ENCODE data around the gene MCF2L. TPM values are rescaled to one million over a fixed set of nuclear protein-coding genes. Genes with fewer than 3 reads are reported as not detected.

MCF2L gene
- total RNA-seq, 1 donor from 2014 or later, result 69.7 TPM

DNA sequence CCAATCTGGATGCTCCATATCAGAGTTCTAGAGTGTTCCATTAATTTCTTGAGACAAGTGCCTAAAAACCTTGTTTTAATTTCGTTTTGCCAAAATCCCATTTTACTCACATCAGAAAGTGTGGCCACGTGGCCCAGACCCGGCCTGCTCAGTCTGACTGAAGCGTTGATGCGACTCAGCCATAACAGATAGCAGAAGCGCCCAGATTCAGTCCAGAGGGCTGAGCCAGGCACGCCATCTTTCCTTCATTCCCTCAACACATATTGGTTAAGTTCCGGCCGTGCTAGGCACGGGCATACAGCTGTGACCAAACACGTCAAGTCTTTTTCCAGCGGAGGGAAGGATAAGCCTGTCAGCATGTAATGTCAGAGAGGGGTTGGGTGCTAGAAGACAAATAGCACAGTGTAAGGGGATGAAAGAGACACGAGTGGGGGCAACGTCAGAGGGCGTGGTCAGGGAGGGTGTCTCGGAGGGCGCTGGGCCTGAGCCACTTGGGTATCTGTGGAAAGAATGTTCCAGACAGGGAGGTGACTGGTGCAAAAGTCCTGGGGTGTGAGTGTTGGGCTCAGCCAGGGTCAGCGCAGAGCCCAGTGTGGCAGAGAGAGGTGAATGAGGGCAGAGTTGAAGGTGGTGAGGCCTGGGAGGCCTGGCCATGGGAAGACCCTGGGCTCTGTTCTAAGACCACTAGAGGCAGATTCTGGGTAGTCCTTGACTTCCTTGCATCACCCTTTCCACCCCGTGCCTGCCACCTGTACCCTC lies 156.7 kb downstream of the MCF2L start:
- H3K4me1 ChIP-seq, result no peaks in the 10 kb centered on the region
- no peak overlapping the region for H3K4me3 ChIP-seq
- TF ChIP-seq, protein P1, sequence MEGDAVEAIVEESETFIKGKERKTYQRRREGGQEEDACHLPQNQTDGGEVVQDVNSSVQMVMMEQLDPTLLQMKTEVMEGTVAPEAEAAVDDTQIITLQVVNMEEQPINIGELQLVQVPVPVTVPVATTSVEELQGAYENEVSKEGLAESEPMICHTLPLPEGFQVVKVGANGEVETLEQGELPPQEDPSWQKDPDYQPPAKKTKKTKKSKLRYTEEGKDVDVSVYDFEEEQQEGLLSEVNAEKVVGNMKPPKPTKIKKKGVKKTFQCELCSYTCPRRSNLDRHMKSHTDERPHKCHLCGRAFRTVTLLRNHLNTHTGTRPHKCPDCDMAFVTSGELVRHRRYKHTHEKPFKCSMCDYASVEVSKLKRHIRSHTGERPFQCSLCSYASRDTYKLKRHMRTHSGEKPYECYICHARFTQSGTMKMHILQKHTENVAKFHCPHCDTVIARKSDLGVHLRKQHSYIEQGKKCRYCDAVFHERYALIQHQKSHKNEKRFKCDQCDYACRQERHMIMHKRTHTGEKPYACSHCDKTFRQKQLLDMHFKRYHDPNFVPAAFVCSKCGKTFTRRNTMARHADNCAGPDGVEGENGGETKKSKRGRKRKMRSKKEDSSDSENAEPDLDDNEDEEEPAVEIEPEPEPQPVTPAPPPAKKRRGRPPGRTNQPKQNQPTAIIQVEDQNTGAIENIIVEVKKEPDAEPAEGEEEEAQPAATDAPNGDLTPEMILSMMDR (IDR thresholded peaks at IDR 0.05), result no peak
- H3K27me3 ChIP-seq, result peaks cover 12% of the 10 kb centered on the region
- H3K36me3 ChIP-seq, result no peaks in the 10 kb centered on the region
- H3K27ac ChIP-seq, result no peak overlapping the region
- intact Hi-C loops (cut with DNase I), result no loop called here
- H3K9me3 ChIP-seq, result no peaks in the 10 kb centered on the region
- ATAC-seq (no peak), DNase-seq (peak; percentile 33)

GRCh38 chr13:113126265-113127150 lies 157.5 kb downstream of the MCF2L start:
- ATAC-seq (no peak), DNase-seq (peak; percentile 51)
- intact Hi-C loops (cut with DNase I), result no loop called here

DNA sequence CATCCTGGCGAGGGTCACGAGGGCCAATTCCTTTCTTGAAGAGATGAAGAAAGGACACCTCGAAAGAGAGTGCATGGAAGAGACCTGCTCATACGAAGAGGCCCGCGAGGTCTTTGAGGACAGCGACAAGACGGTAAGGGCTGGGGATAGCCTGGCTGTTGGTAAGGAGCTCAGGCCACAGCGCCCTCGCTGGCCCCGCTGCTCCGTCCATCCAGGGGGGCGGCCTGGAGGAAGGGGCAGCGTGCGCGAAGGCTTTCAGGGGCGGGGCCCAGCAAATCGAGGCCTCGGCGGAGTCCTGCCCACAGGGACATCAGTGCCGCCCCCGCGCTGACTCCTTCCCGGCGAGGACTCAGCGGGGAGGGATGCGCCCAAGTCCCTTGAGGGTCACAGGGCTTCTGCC lies 160.5 kb downstream of the MCF2L start:
- intact Hi-C loops (cut with DNase I), result no loop called here
- DNase-seq (no peak), ATAC-seq (no peak)
- Histone ChIP-seq H3K4me3 (no peak overlapping the region), H3K27me3 (peaks cover 12% of the 10 kb centered on the region), H3K36me3 (no peaks in the 10 kb centered on the region), H3K27ac (no peak overlapping the region), H3K9me3 (no peaks in the 10 kb centered on the region), H3K4me1 (no peaks in the 10 kb centered on the region)
- TF ChIP-seq, protein P1 (IDR thresholded peaks at IDR 0.05), result no peak

More at GRCh38 chr13:113126265-113127150, 157.5 kb downstream of the MCF2L start:
- peaks cover 12% of the 10 kb centered on the region for H3K27me3 ChIP-seq
- H3K4me1 ChIP-seq, result no peaks in the 10 kb centered on the region
- no peak overlapping the region for H3K27ac ChIP-seq
- no peaks in the 10 kb centered on the region for H3K36me3 ChIP-seq
- no peaks in the 10 kb centered on the region for H3K9me3 ChIP-seq
- no peak overlapping the region for H3K4me3 ChIP-seq
- TF ChIP-seq, protein P1 (IDR thresholded peaks at IDR 0.05), result no peak

DNA sequence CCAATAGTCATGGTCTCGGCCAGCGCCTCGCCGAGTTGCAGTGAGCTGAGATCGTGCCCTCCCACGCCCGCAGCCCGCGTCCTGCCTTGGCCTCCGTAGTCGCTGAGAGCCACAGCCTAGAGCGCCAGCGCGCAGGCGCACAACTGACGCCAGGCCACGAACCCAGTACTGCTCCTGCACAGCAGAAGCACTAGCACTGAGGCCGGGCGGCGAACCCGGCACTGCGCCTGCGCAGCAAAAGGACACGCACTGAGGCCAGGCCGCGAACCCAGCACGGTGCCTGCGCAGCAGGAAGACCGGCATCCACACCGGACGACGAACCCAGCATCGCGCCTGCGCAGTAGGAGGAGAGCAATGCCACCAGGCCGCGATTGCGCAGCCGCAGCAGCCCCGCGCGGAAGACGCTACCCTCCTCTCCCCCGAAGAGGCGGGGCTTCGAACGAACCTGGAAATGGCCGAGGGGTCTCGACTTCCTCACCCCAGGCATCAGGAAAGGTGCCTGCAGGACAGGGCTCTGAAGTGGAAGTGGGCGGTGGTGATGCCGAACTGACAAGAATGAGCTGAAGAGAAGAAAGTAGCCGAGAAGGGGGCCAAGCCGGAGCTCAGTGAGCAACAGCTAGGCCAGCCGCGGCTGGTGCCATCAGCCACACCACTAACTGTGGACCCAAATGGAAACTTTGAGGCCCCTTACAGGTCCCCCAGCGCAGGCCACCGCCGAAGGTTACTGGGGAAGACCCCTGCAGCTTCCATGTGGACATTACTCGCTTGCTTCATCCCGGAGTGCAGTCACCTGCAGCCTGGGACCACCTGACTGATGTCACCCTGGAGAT lies 161.1 kb downstream of the MCF2L start:
- no peaks in the 10 kb centered on the region for H3K9me3 ChIP-seq
- peak; percentile 46 for ATAC-seq
- no peak overlapping the region for H3K4me3 ChIP-seq
- peaks cover 12% of the 10 kb centered on the region for H3K27me3 ChIP-seq
- no peaks in the 10 kb centered on the region for H3K36me3 ChIP-seq
- H3K27ac ChIP-seq, result no peak overlapping the region
- no peaks in the 10 kb centered on the region for H3K4me1 ChIP-seq
- intact Hi-C loops (cut with DNase I), result no loop called here
- peak; percentile 65 for DNase-seq
- TF ChIP-seq, protein P1 (IDR thresholded peaks at IDR 0.05), result no peak

DNA sequence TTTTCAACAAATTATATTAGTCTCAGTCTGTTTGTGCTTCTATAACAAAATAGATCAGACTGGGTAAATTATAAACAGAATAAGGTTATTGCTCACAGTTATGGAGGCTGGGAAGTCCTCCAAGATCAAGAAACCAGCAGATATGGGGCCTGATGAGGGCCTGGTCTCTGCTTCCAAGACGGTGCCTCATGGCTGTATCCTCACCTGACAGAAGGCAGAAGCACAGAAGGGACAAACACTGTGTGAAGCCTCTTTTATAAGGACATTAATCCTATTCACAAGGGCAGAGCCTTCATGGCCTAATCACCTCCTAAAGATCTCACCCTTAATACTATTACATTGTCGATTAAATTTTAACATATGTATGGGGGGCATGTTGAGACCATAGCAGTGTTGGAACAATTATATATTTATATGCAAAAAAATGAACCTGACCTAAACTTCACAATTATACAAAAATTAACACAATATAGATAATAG lies 166.3 kb downstream of the MCF2L start:
- TF ChIP-seq, protein P1 (IDR thresholded peaks at IDR 0.05), result no peak
- intact Hi-C loops (cut with DNase I), result no loop called here
- no peak overlapping the region for H3K4me3 ChIP-seq
- H3K27ac ChIP-seq, result no peak overlapping the region
- no peaks in the 10 kb centered on the region for H3K4me1 ChIP-seq
- DNase-seq, result no peak
- peaks cover 1% of the 10 kb centered on the region for H3K27me3 ChIP-seq
- H3K9me3 ChIP-seq, result no peaks in the 10 kb centered on the region
- H3K36me3 ChIP-seq, result no peaks in the 10 kb centered on the region
- no peak for ATAC-seq
